ENCODE results near the gene CACNB4.

- no peak for TF ChIP-seq SUZ12 (IDR thresholded peaks at IDR 0.05; ENCODE audit: extremely low read depth, insufficient read depth, insufficient read length)
- no peak for TF ChIP-seq ZNF274 (IDR thresholded peaks at IDR 0.05; ENCODE audit: low read depth, low read length)
- no peak for TF ChIP-seq YY1 (IDR thresholded peaks at IDR 0.05; ENCODE audit: insufficient read depth, insufficient read length)
Observed at GRCh38 chr2:152033011-152033925, 65.6 kb downstream of the CACNB4 start.
